Measurements from ENCODE around the gene DDX39B.

The DDX39B gene

GRCh38 chr6:31546958-31547726, 5.3 kb upstream of the DDX39B start, which contains the start of gene NFKBIL1:
Gene NFKBIL1 (plus strand): TSS chr6:31547608. CDS start chr6:31547695, 87 bp downstream.
- DNase-seq: peak; percentile 86

- peak; percentile 81 for DNase-seq
These were observed 4.6 kb upstream of the DDX39B start, which contains the start of gene ATP6V1G2 for GRCh38 chr6:31546339-31546957. Gene ATP6V1G2 (minus strand): TSS chr6:31546608. CDS start chr6:31546559, 49 bp downstream.

GRCh38 chr6:31545291-31545690, 3.5 kb upstream of the DDX39B start:
- DNase-seq: no peak

- DNase-seq: no peak
These were observed 2.9 kb upstream of the DDX39B start for GRCh38 chr6:31544676-31545075.

DNA sequence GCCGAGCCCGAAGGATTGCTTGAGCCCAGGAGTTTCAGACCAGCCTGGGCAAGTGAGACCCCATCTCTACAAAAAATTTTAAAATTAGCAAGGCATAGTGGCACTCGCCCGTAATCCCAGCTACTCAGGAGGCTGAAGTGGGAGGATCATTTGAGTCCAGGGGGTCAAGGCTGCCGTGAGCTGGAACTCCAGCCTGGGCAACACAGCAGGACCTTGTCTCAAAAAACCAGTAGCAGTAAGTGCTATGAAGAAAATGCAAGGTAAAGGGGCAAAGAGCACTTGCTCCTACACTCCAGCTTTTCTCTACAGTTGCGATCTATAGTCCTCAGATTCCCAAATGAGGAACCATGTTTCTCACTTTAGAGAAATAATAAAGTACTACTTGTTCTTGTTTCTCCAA, 1.8 kb upstream of the DDX39B start:
- no peak for DNase-seq

GRCh38 chr6:31541059-31541657, 645 bp downstream of the DDX39B start:
- peak; percentile 46 for DNase-seq

DNA sequence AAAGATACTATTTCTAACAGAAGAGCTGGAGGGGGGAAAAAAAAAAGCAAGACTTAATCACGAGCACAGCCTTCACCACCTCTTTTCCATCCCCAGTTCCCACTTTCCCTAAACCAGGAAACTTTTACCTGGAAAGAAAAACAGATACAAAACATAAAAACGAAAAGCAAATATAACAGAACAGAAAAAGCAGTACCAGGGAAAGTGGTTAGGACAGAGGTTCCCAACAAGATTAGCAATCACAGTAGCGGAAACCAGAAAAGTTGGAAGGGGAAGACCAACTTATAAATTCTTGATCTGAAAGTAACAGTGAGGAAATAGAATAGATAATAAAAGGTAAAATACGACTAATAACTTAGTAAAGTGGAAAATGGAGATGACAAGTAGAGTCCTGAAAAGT, 1.2 kb downstream of the DDX39B start:
- no peak for DNase-seq

DNA sequence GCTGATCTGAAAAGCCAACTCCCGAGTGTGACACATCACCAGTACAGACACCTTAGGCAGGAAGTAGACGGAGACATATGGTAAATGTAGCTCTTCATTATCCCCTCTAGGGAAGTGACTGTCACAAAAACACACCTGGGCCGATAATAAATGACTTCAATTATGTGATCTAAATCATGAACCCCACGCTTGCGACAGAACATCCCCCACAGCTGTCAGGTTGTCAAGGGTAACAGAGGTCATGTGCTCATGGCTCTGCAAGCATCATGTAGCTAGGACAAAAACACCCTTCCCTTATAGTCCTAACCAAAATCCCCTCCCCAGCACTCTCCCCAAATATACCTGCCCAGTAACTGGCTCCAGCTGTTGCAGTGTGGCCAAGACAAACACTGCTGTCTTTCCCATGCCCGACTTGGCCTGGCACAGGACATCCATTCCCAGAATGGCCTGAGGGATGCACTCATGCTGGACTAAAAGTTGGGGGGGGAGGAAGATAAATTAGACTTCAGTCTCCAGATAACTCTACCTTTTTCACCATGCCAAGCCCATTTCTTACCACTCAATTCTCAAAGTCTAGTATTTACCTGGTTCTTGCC, 2.9 kb downstream of the DDX39B start:
- no peak for DNase-seq

DNA sequence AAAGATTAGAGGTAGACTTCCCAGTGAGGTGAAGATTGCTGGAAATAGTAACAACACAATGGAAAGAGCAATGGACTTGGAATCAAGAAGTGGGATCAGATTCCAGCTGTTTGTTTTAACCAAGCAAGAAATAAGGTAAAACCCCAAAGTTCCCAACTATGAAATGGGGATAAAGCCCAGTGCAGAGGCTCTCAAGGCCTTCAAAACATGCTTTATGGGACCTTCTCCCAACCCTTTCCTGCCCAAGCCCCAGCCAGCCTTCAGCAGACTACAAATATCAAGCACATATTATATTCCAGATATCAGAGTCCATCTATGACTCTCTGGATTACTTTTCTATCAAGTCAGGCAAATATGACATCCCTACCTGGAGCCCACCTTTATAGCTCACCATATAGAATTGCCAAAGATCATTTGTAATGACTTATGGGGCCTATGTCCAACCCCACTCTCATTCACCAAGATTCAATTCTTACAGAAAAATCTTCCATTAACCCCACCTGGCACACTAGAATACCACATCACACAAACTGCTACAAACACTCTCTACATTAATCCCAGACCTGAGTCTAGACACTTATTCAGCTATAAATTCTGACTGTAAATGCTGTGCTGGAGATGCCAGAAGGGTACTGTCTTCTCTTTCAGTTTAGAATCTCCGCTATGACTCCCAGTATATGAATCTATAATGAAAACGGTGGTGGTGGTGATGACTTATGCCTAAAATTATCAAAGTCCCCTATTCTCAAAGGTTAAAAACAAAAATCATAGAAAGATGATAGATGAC, 6.1 kb downstream of the DDX39B start:
- no peak for DNase-seq

GRCh38 chr6:31534521-31535040, 7.2 kb downstream of the DDX39B start:
- no peak for DNase-seq

DNA sequence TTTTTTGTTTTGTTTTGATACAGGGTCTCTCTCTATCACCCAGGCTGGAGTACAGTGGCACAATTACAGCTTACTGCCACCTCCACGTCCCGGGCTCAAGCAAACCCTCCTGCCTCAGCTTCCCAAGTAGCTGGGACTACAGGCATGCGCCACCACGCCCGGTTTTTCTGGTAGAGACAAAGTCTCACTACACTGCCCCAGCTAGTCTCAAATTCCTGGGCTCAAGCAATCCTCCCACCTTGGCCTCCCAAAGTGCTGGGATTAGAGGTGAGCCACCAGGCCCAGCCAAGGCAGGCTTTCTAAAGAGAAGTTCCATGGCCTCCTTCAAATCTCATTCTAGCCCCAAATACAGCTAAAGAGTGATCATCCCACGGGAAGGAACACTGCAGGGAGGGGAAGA, 7.8 kb downstream of the DDX39B start:
- no peak for DNase-seq

- no peak for DNase-seq
These were observed 8.4 kb downstream of the DDX39B start for GRCh38 chr6:31533455-31533841.

DNA sequence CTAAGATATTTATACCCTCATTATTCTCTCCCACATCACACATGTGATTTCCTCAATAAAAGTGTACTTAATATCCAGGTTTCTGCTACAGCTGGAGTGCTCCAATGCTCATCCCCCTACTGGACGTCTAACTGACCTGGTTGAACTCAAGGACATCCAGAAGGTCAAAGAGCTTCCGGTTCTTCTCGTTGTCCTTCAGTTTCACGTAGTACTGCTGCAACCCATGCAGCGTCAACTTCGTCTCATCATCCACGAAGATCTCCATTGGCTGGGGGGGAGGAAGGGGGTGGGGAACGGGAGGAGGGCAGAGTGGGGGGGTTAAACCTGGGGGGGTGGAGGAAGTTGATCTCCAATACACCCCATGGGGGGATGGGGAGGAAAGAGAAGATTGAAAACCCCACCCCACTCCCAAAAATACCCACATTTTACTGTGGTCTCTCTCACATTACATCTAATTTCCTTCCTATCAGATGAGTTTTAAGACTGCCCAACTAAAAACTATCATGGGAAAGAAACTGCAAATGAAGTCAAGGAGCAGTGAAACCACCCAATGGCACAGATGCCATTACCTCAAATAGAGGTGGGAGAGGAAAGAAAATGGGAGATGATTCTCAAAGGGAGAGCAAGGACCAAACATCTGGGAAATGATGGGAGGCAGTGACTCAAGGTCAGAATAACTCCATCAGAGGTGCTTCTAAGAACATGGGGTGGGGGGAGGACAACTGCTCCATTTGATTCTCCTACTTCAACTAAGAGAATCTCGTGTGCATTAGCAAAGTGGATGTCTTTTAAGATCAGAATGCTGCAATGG, 9.0 kb downstream of the DDX39B start:
- DNase-seq: no peak

- no peak for DNase-seq
These were observed 9.8 kb downstream of the DDX39B start for GRCh38 chr6:31531771-31532643.

DNA sequence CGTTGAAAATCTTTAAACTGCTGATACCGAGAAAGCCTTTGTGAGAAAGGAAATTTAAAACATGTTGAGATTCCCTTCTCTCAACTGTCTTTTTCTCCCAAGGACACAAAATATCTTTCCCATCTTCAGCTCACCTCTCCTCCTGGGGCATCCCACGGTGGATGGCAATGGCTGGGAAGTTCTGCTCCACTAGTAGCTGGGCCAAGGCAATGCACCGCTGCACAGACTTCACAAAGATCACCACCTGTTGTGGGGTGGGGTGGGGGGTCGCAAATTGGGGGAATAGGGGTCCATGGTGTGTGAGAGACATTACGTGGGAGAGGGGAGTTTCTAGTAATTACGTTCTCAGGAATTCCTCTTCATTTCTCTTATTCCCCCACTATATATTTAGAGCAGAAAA, 10.6 kb downstream of the DDX39B start:
- no peak for DNase-seq

- DNase-seq: no peak
These were observed 11.1 kb downstream of the DDX39B start for GRCh38 chr6:31530659-31531058.

GRCh38 chr6:31529329-31530150, 12.3 kb downstream of the DDX39B start:
- no peak for DNase-seq

DNA sequence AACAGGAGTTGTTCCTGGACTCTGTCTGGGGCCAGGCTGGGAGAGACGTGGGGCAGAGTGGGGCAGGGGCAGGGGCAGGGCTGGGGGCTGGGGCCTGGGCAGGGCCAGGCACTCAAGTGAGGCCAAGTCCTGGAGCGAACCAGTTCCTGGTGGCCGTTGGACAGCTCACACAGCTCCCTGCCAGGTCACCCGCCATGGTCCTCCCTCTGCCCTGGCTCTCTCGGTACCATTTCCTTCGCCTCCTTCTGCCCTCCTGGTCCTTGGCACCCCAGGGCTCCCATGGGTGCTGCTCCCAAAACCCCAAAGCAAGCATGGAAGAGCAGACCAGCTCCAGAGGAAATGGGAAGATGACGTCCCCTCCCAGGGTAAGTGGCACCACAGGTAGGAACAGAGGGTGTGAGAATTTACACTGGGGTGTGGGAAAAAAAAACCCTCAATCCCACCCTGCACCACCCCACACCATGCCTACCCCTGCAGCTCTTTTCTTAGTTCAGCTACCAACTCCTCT, 12.9 kb downstream of the DDX39B start, which contains the start of gene MCCD1:
TSS of gene MCCD1 (plus strand) at position 142 of the 508 bp plus-strand sequence. CDS start at position 195, 53 bp downstream.
- DNase-seq: no peak

DNA sequence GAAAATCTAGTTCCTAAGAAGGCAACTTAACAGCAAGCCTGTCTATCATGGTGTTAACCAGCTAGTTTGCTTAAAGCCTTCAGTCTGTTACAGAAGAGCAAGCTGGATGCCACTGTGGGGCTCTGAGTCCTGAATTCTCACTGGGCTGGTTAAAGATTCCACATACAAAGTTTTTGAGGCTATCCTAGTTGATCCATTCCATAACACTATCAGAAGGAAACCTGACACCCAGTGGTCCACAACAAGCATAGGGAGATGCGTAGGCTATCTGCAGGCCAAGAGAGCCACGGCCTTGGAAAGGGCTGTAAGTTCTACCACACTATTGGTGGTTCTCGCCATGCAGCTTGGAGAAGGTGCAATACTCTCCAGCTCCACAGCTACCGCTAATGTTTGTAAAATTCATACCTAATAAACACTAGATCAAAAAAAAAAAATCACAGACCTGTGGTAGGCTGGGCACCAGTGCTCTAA, 13.5 kb downstream of the DDX39B start:
- no peak for DNase-seq
